ENCODE results near the gene MRPL37.

Gene MRPL37

DNA sequence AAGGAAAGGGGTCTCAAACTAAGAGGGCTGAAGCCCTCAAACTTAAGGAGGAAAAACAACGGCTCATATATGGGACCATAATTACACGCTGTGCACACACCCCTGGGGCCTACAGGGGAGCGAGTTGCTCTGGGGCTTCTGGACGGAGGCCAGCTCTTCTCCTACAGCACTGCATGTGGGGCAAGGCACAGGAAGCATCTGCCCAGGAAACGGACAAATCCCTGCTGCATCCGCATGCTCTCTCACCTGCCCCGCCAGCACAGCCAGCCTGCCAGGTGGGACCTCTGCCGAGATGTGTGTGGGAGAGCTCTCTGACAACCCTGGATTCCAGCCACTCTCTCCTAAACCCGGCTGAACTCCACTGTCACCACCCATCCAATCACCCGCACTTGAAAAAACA lies 54.1 kb downstream of the MRPL37 start:
- TF ChIP-seq, protein P1, sequence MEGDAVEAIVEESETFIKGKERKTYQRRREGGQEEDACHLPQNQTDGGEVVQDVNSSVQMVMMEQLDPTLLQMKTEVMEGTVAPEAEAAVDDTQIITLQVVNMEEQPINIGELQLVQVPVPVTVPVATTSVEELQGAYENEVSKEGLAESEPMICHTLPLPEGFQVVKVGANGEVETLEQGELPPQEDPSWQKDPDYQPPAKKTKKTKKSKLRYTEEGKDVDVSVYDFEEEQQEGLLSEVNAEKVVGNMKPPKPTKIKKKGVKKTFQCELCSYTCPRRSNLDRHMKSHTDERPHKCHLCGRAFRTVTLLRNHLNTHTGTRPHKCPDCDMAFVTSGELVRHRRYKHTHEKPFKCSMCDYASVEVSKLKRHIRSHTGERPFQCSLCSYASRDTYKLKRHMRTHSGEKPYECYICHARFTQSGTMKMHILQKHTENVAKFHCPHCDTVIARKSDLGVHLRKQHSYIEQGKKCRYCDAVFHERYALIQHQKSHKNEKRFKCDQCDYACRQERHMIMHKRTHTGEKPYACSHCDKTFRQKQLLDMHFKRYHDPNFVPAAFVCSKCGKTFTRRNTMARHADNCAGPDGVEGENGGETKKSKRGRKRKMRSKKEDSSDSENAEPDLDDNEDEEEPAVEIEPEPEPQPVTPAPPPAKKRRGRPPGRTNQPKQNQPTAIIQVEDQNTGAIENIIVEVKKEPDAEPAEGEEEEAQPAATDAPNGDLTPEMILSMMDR (IDR thresholded peaks at IDR 0.05; ENCODE audit: low read depth, low read length, missing control alignments) = no peak
- H3K4me3 ChIP-seq (ENCODE audit: low read depth, low read length) = no peak overlapping the region
- no peak for DNase-seq (ENCODE audit: low read depth)

GRCh38 chr1:54255026-54255702 lies 55.2 kb downstream of the MRPL37 start:
- H3K4me3 ChIP-seq (ENCODE audit: low read depth, low read length) = no peak overlapping the region
- TF ChIP-seq, protein P1 (IDR thresholded peaks at IDR 0.05; ENCODE audit: low read depth, low read length, missing control alignments) = no peak
- DNase-seq (ENCODE audit: low read depth) = no peak

DNA sequence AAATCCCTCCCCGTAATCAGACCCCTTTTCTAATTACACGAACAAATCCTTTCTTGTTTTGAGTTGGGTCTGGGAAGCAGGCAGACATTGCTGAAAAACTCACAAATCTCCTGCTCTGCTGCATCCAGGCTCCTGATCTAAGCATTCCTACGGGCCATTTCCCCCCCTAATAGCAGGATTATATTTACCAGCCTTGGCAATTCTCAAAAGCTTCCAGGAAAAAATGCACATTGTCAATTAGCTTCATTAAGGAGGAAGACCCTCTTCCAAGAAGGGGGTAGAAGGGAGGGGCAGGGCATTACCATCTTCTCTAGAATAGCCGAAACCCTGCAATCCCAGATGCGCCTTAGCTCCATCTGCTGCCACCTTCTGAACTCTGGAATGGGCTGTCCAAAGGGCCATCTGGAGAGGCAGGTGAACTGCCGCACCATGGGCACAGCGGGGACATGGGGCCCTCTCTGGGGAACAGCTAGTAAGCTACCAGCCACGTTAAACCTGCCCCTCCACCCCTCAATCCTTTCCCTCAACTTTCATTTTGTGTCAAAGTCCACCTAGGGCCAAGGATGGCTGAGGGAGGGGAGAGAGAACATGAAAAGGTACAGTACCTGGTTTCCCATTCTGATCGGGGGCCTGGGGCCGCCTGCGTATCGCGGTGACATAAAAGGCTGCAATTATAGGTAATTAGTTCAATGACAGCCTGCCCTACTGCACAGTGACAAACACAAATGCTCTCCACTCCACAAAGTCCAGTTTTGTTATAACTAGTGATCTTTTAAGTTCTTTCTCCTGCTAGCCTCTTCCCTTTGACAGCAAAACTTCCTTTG lies 56.8 kb downstream of the MRPL37 start:
- no peak overlapping the region for H3K4me3 ChIP-seq (ENCODE audit: low read depth, low read length)
- DNase-seq (ENCODE audit: low read depth) = no peak
- TF ChIP-seq, protein P1 (IDR thresholded peaks at IDR 0.05; ENCODE audit: low read depth, low read length, missing control alignments) = no peak

DNA sequence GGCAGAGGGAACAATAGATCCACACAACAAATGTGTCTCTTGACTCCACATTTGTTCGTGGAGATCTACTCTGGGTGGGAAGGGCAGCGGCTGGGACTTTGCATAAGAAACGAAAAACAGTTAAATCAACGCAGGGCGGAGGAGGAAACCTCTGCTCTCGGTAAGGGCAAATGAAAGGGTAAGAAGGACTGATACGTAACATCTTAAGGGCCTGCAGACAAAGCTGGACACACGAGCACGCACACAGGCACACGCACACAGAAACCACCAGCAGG lies 57.3 kb downstream of the MRPL37 start:
- DNase-seq (ENCODE audit: low read depth) = no peak
- H3K4me3 ChIP-seq (ENCODE audit: low read depth, low read length) = no peak overlapping the region
- TF ChIP-seq, protein P1 (IDR thresholded peaks at IDR 0.05; ENCODE audit: low read depth, low read length, missing control alignments) = no peak

DNA sequence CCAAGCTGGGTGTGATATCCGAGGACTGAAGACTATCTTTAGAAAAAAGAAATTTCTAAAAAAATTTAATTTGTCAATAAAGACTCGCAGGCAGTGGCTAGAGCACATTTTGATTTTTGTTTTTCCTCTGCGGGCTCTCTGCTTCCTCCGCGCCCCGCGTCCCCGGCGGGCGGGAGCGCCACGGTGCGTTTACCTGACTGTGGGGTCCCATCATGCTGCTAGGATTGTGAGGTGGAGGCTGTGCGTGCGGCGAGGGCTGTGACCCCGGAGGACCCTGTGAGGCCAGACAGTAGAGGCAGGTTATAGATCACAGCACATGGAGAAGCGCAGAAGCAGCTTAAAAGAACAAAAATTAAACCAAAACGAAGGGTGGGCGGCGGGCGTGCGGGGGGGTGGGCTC lies 57.9 kb downstream of the MRPL37 start:
- TF ChIP-seq, protein P1 (IDR thresholded peaks at IDR 0.05; ENCODE audit: low read depth, low read length, missing control alignments) = no peak
- H3K4me3 ChIP-seq (ENCODE audit: low read depth, low read length) = no peak overlapping the region
- no peak for DNase-seq (ENCODE audit: low read depth)

DNA sequence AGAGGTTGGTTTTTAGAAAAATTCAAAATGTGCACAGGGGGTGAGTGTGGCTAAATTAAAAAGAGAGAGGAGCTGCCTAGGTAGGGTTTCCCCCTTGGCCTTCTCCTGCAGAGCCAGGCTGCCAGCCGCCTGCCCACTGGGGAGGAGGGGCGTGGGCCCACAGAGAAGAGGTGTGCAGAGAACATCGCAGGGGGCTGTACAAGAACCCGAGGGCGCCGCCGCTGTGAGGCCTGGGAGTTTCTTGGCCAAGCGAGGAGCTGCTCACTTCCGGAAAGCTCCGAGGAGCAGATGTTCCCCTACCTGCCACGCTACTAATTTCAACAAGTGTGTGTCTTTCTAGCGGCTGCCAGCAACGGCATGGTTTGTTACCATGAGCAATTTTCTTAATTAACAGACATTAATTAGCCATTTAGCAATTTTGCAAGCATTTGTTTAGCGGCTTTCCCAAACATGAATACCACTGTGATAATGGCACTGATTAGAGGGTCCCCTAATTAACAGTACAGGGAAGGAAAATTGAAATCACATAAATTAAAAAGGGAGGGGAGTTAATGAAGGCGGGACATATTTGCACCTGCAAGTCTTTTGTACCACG lies 59.7 kb downstream of the MRPL37 start:
- no peak for DNase-seq (ENCODE audit: low read depth)
- TF ChIP-seq, protein P1 (IDR thresholded peaks at IDR 0.05; ENCODE audit: low read depth, low read length, missing control alignments) = no peak
- no peak overlapping the region for H3K4me3 ChIP-seq (ENCODE audit: low read depth, low read length)
